Fibroblast of mammary gland (primary cell): Measurements from ENCODE around the gene IGHMBP2.

Experiments used
- DNase-seq: peaks from one replicate; pipeline ENCODE4 v3.0.0-alpha.2; 2010; ENCODE audit warnings: low read depth
- H3K4me3 ChIP-seq: 2 replicates; pipeline ENCODE4 v1.5.1; 2011; ENCODE audit warnings: low read depth, mild to moderate bottlenecking, low read length, moderate library complexity; ENCODE audit not compliant: control insufficient read depth
- CTCF ChIP-seq: conservative IDR thresholded peaks from 2 replicates; pipeline ENCODE4 v1.5.1; 2011; ENCODE audit warnings: low read depth, low read length, inconsistent platforms; ENCODE audit not compliant: control insufficient read depth, insufficient read depth

IGHMBP2 gene

GRCh38 chr11:68900835-68901381, 2.8 kb upstream of the IGHMBP2 start:
- no peak for DNase-seq
- H3K4me3 ChIP-seq, result no peak overlapping the region
- no peak for TF ChIP-seq CTCF

DNA sequence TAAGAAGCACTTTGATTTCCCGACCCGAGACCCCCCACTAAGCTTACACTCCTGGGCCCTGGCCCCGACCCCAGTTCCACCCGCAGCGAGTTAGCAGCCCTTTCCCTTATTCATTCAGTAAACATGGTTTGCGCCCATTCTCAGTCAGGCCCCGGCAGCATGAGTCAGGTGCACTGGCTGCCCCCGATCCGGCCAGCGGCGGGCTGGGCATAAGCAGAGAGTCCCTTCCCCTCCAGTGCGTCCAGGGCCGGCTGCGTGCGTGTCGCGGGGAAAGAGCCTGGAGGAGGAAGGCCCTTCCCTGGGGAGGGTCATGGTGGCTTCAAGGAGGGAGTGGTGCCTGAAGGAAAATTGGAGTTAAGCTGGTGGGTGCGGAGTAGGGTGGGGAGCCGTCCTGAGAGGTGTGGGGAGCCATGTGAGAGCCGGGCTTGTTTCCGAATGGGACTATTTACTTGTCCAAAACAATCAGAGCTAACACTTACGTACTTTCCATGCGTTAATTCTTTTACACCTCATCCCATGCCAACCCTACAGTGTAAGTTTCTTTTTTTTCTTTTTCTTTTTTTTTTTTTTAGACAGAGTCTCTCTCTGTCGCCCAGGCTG, 657 bp downstream of the IGHMBP2 start:
- TF ChIP-seq CTCF, result no peak
- DNase-seq, result peak; percentile 34
- H3K4me3 ChIP-seq, result peak overlapping the region; percentile 100

GRCh38 chr11:68905421-68906360, 2.0 kb downstream of the IGHMBP2 start:
- no peak overlapping the region for H3K4me3 ChIP-seq

GRCh38 chr11:68908273-68908672, 4.6 kb downstream of the IGHMBP2 start:
- TF ChIP-seq CTCF, result no peak
- DNase-seq, result no peak
- no peak overlapping the region for H3K4me3 ChIP-seq

More at GRCh38 chr11:68905421-68906360, 2.0 kb downstream of the IGHMBP2 start:
- no peak for TF ChIP-seq CTCF
- DNase-seq, result no peak

- no peak for DNase-seq
- TF ChIP-seq CTCF, result no peak
- H3K4me3 ChIP-seq, result no peak overlapping the region
Measured at GRCh38 chr11:68910965-68911364, 7.3 kb downstream of the IGHMBP2 start.

- no peak for TF ChIP-seq CTCF
- no peak for DNase-seq
- no peak overlapping the region for H3K4me3 ChIP-seq
Measured at GRCh38 chr11:68911731-68912130, 8.0 kb downstream of the IGHMBP2 start.
